Activated B cell treated with CpG ODN at 0.5 μM for 24 hours (primary cell): Measurements from ENCODE around the gene HORMAD2. TPM values are rescaled to one million over a fixed set of nuclear protein-coding genes. Genes with fewer than 3 reads are reported as not detected.

ENCODE experiments used
- ATAC-seq: fragments of 200-7000 bp; cut with Tn5 transposase; one replicate; pipeline ENCODE4 v1.10.0; 2021; ENCODE audit warnings: low read depth, mild to moderate bottlenecking, moderate library complexity
- CTCF ChIA-PET: fragments of 350-600 bp; sonication (Branson Sonifier 250); formaldehyde crosslinking; loops from one replicate; lab custom pipeline; 2021; ENCODE audit warnings: antibody characterized with exemption; lab: Charles Lee
- POLR2A ChIA-PET: fragments of 350-600 bp; sonication (Branson Sonifier 250); formaldehyde crosslinking; loops from one replicate; lab custom pipeline; 2021; ENCODE audit warnings: antibody characterized with exemption; lab: Charles Lee
- DNase-seq: peaks from one replicate; pipeline ENCODE4 v3.0.0; 2022
- H3K27ac Mint-ChIP-seq: one replicate; pipeline ENCODE4 v1.8.0; 2020; ENCODE audit warnings: mixed read lengths
- H3K27me3 Mint-ChIP-seq: one replicate; pipeline ENCODE4 v1.8.0; 2021; ENCODE audit warnings: mixed read lengths
- H3K36me3 Mint-ChIP-seq: one replicate; pipeline ENCODE4 v1.8.0; 2021; ENCODE audit warnings: low read depth, mixed read lengths
- H3K4me1 Mint-ChIP-seq: one replicate; pipeline ENCODE4 v1.8.0; 2021; ENCODE audit warnings: mixed read lengths
- H3K4me3 Mint-ChIP-seq: one replicate; pipeline ENCODE4 v1.8.0; 2020; ENCODE audit warnings: mild to moderate bottlenecking, mixed read lengths
- H3K9me3 Mint-ChIP-seq: one replicate; pipeline ENCODE4 v1.8.0; 2020; ENCODE audit warnings: mixed read lengths
- CTCF ChIP-seq: fragments of 200-600 bp; IDR thresholded peaks from one replicate; pipeline ENCODE4 v1.8.0; 2022; ENCODE audit warnings: antibody characterized with exemption, mild to moderate bottlenecking
- intact Hi-C: fragments of 100-400 bp; cut with micrococcal nuclease; formaldehyde crosslinking; loops from one replicate; pipeline ENCODE4 v1.15.1; 2024
- total RNA-seq: library from RNA; stranded (reverse); gene quantifications from 2 replicates; pipeline ENCODE4 v1.2.3, GENCODE V29; 2022

Gene HORMAD2
- total RNA-seq, 1 donor from 2014 or later, result not detected

DNA sequence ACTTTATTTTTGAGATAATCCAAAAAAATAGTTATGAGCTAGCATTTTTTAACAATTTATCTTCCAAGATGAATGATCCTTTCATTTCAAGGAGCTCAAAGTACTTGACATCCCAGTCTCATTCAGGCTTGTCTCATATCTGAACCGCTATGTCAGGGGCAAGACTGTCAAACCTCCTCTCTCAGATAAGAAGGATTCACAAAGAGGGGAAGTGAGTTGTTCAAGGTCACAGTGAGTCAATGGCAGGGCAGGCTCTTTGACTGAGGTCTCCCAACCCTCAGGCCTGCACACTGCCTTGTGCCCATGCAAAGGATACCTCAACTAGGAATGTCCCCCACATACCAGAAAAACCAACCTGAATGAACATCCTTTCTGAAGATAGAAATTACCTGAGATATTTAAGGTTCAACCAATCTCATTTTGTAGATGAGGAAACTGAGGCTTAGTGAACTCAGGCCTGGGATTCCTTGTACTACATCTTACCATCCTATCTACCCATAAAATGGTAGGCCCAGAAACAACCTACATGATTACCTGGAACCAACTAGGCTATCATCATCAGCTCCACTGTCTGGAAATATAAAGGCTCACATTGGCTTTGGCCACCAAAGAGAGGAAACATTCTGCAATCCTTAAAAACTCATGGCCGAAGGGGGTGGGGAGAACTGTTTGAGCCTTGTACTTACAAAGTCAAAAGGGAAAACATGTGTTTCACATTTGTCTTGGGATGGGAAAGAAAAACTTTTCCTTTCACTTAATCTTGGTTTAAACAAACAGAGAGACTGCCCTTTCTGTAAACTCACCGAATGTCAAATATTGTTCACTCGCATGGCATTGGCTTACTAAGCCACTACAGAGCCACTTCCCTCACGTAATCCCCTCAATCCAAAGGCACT is 115.2 kb downstream of the HORMAD2 start:
- intact Hi-C loops, result no loop called here
- H3K36me3 Mint-ChIP-seq, result no peaks in the 10 kb centered on the region
- ChIA-PET POLR2A (interaction anchor here (0.7 kb wide), 2 partner anchors 79 to 225 kb away, joined by 3 to 9 read pairs; no protein-coding TSS in a partner anchor), CTCF (no interaction called here)
- no peak for DNase-seq
- peaks cover 4% of the 10 kb centered on the region for H3K27me3 Mint-ChIP-seq
- ATAC-seq, result no peak
- no peak overlapping the region for H3K4me3 Mint-ChIP-seq
- H3K4me1 Mint-ChIP-seq, result peaks cover 46% of the 10 kb centered on the region
- TF ChIP-seq CTCF, result no peak
- H3K27ac Mint-ChIP-seq, result no peak overlapping the region
- H3K9me3 Mint-ChIP-seq, result no peaks in the 10 kb centered on the region

DNA sequence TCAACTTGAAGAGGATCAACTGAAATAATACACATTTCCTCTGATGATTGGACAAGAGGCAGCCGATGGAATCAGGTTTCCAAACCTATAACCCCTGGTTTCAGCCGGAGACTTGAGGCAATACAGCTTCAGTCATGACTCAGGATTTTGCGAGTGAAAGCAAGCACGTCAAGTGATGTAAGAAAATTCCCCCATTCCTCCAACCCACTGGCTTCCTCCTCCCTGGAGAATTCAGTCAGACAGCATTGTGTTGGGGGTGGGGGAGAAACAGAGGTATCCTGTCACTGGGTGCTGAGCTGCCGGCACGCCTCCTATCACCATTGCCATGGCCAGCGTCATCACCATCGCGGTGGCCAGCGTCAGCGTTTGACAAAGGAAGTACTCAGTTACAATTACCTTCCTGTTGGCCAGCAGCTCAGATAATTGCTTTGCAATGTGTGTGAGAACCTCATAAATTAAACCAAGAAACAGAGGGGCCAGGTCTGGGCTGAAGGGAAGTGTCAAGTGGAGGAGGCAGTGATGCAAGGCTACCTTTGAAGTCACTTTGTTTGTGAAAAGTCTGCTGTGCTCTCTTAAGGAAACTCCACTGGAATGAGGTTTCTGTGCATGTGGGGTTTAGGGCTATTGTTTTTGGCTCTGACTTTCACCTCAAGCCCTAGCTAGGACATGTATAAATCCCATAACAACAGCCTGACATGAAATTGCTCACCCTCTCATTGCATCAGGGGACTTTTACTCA is 116.0 kb downstream of the HORMAD2 start:
- H3K4me3 Mint-ChIP-seq, result peak overlapping the region; percentile 44
- no peaks in the 10 kb centered on the region for H3K27me3 Mint-ChIP-seq
- H3K27ac Mint-ChIP-seq, result no peak overlapping the region
- ChIA-PET POLR2A (interaction anchor here (0.7 kb wide), 1 partner anchor 226 kb away, joined by 3 read pairs; no protein-coding TSS in a partner anchor), CTCF (no interaction called here)
- intact Hi-C loops, result no loop called here
- H3K9me3 Mint-ChIP-seq, result no peaks in the 10 kb centered on the region
- H3K36me3 Mint-ChIP-seq, result no peaks in the 10 kb centered on the region
- DNase-seq (no peak), ATAC-seq (peak; percentile 50)
- H3K4me1 Mint-ChIP-seq, result peaks cover 42% of the 10 kb centered on the region
- TF ChIP-seq CTCF, result no peak

DNA sequence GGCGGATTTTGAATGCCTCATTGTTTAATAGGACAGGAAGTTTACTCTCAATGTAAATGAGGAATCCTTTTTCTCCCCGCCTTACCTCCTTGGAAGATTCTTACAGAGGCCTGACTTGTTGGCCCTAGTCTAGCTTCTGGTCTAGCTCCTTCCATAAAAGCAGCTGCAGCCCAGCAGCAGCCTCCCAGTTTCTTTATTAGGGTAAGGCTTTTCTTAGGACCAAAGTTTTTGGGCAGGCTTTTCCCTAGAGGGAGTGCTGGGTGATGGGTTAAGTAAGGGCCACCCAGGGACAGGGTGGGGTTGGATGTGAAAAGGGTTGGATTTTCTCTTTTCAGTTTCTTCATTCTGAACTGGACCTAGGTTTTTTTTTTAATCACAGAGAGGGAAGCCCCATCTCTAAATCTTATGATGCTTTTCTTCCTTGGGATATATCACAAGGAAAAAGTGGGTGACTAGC is 116.6 kb downstream of the HORMAD2 start:
- ChIA-PET POLR2A (no interaction called here), CTCF (no interaction called here)
- ATAC-seq, result peak; percentile 31
- intact Hi-C loops, result no loop called here
- Mint-ChIP-seq H3K27ac (no peak overlapping the region), H3K4me3 (no peak overlapping the region), H3K27me3 (no peaks in the 10 kb centered on the region), H3K36me3 (no peaks in the 10 kb centered on the region), H3K4me1 (peaks cover 39% of the 10 kb centered on the region), H3K9me3 (no peaks in the 10 kb centered on the region)
- no peak for DNase-seq
- TF ChIP-seq CTCF, result no peak

DNA sequence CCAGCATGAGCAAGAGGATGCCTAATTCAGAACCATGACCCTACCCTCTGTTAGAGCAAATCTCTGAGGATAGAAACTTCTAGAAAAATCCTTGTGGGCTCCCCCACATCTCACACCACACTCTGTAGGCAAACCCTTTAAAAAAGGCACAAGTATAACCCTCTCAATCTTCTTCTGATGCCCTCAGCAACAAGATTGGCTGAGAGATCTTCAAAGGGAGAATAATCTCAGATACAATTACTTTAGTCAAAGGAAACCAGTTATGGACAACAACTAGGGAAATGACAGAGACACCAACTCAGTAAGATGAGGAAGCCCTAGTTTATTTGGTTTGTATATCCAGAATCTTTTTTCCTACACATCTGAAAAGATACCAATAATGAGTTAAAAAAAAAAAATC is 117.1 kb downstream of the HORMAD2 start:
- POLR2A ChIA-PET, result no interaction called here
- Mint-ChIP-seq H3K36me3 (no peaks in the 10 kb centered on the region), H3K4me3 (no peak overlapping the region), H3K27me3 (no peaks in the 10 kb centered on the region), H3K4me1 (peaks cover 34% of the 10 kb centered on the region), H3K27ac (no peak overlapping the region), H3K9me3 (no peaks in the 10 kb centered on the region)
- CTCF ChIA-PET, result no interaction called here
- TF ChIP-seq CTCF, result no peak
- intact Hi-C loops, result no loop called here
- ATAC-seq (no peak), DNase-seq (no peak)
